Kidney (tissue), 14 donors: ENCODE data around the gene NUBP2. TPM values are rescaled to one million over a fixed set of nuclear protein-coding genes. Genes with fewer than 3 reads are reported as not detected.
A peak's percentile ranks its signal among the peaks of the same experiment; 100 is the strongest.

Experiments
- DNase-seq, 5 donors: peaks; one replicate each; pipeline ENCODE4 v3.0.0-alpha.2; 2013 to 2020
- FAIRE-seq: peaks from 2 replicates; lab custom pipeline; 2012; peaks lifted over from hg19 to GRCh38; lab: Jason Lieb, UNC
- H3K27ac ChIP-seq, 2 donors: one replicate each; pipeline ENCODE4 v1.7.0; 2013; ENCODE audit warnings: low read depth in 2 of 2, low read length in 2 of 2, inconsistent platforms in 1 of 2
- H3K27me3 ChIP-seq: one replicate; pipeline ENCODE4 v1.7.1; 2013; ENCODE audit warnings: low read length, inconsistent platforms; ENCODE audit not compliant: control insufficient read depth, insufficient read depth
- H3K36me3 ChIP-seq, 3 donors: one replicate each; pipeline versions ENCODE4 v1.7.0 to v1.7.1; 2013; ENCODE audit warnings: low read length in 3 of 3, control low read depth in 1 of 3, inconsistent platforms in 1 of 3; ENCODE audit not compliant: insufficient read depth in 3 of 3, control insufficient read depth in 2 of 3
- H3K4me1 ChIP-seq, 3 donors: one replicate each; pipeline versions ENCODE4 v1.7.0 to v1.7.1; 2013; ENCODE audit warnings: low read length in 3 of 3, inconsistent platforms in 1 of 3, low read depth in 1 of 3; ENCODE audit not compliant: control insufficient read depth in 2 of 3, insufficient read depth in 2 of 3
- H3K4me3 ChIP-seq, 3 donors: one replicate each; pipeline versions ENCODE4 v1.7.0 to v1.8.1; 2013; ENCODE audit warnings: low read length in 3 of 3, control low read depth in 1 of 3, inconsistent platforms in 1 of 3
- H3K9ac ChIP-seq, 3 donors: one replicate each; pipeline versions ENCODE4 v1.7.0 to v1.7.1; 2013; ENCODE audit warnings: low read length in 3 of 3, control low read depth in 1 of 3, inconsistent platforms in 1 of 3
- H3K9me3 ChIP-seq, 3 donors: one replicate each; pipeline versions ENCODE4 v1.7.0 to v1.7.1; 2013; ENCODE audit warnings: low read length in 3 of 3, control low read depth in 1 of 3, inconsistent platforms in 1 of 3; ENCODE audit not compliant: control insufficient read depth in 2 of 3, insufficient read depth in 1 of 3
- CTCF ChIP-seq: IDR thresholded peaks from 3 replicates; pipeline ENCODE4 v1.5.1; 2012; ENCODE audit warnings: mild to moderate bottlenecking, moderate library complexity, borderline replicate concordance; ENCODE audit not compliant: insufficient read depth; ENCODE audit errors: extremely low read depth
- intact Hi-C: fragments of 100-400 bp; cut with DNase I; formaldehyde crosslinking; loops from one replicate; pipeline ENCODE4 v1.11.1; 2022
- polyA plus RNA-seq: library from polyadenylated mRNA; stranded (reverse); fragments of 350-450 nt; fragmentation: Illumina TruSeq; extraction: RNeasy Lipid Tissue Mini Kit (QIAGEN cat#74804); gene quantifications from one replicate; pipeline ENCODE4 v1.2.3, GENCODE V29; 2014; ENCODE audit warnings: low read depth, low replicate concordance; ENCODE audit not compliant: insufficient read depth
- total RNA-seq: library from RNA; stranded (reverse); fragmentation: NEBNext Ultra II Directional; extraction: Animal tissue kit (Norgen Biotek cat#: 25700); gene quantifications from one replicate; pipeline ENCODE4 v1.2.1, GENCODE V29; 2021
- donor health status: control.
- donor health status: control.
- donor health status: control.
- donor health status: control.
- donor health status: control.
- donor health status: DM: yes; HTN: yes; CAD: no.
- donor health status: Normal renal cell carcinoma (clear cell type).

The NUBP2 gene
- total and polyA plus RNA-seq, 2 donors from 2014 or later = 42.8 to 71.1 TPM

GRCh38 chr16:1812732-1813163 lies 30.0 kb downstream of the NUBP2 start:
- H3K27me3 ChIP-seq = no peaks in the 10 kb centered on the region
- no peaks in the 10 kb centered on the region for H3K4me1 ChIP-seq
- FAIRE-seq (no peak), DNase-seq (peak; percentile 78 to 88 (median 83))
- H3K27ac ChIP-seq = no peak overlapping the region
- H3K9me3 ChIP-seq = no peaks in the 10 kb centered on the region
- no peak overlapping the region for H3K4me3 ChIP-seq
- peak; percentile 56 for TF ChIP-seq CTCF
- peaks cover 0 to 31% (median 11%) of the 10 kb centered on the region in 3 donors for H3K36me3 ChIP-seq
- intact Hi-C loops = no loop called here
- no peak overlapping the region for H3K9ac ChIP-seq

GRCh38 chr16:1815461-1815860 lies 32.7 kb downstream of the NUBP2 start:
- H3K27me3 ChIP-seq = no peaks in the 10 kb centered on the region
- H3K4me3 ChIP-seq = no peak overlapping the region
- H3K36me3 ChIP-seq = peaks cover 0 to 29% (median 6%) of the 10 kb centered on the region in 3 donors
- FAIRE-seq (no peak), DNase-seq (no peak)
- no peak overlapping the region for H3K9ac ChIP-seq
- no peaks in the 10 kb centered on the region for H3K9me3 ChIP-seq
- intact Hi-C loops = no loop called here
- TF ChIP-seq CTCF = no peak
- H3K4me1 ChIP-seq = no peaks in the 10 kb centered on the region
- H3K27ac ChIP-seq = no peak overlapping the region

GRCh38 chr16:1816396-1817275 lies 33.9 kb downstream of the NUBP2 start:
- no peak for TF ChIP-seq CTCF
- Histone ChIP-seq H3K9me3 (no peaks in the 10 kb centered on the region), H3K4me3 (no peak overlapping the region), H3K36me3 (peaks cover 0 to 34% (median 9%) of the 10 kb centered on the region in 3 donors), H3K27me3 (no peaks in the 10 kb centered on the region), H3K4me1 (no peaks in the 10 kb centered on the region), H3K27ac (no peak overlapping the region), H3K9ac (no peak overlapping the region)
- DNase-seq (no peak), FAIRE-seq (no peak)
- intact Hi-C loops = no loop called here
